Measurements from ENCODE around the gene SMIM10.
"Not testable (repeated sequence)": the region's sequence is repeated elsewhere in the genome, so short reads cannot be mapped to it uniquely, and the experiment has no call there.

The SMIM10 gene

DNA sequence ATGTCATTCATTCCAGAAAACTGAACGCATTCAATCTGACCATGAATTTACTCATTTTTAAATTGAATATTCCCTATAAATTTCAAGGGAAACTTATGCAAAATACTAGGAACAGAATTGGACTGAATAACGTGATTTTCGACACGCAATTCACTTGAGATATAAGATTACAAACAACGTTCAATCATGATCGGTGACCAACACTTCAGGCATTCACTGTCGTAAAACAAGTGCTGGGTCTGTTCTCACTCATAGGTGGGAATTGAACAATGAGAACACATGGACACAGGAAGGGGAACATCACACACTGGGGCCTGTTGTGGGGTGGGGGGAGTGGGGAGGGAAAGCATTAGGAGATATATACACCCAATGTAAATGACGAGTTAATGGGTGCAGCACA lies 29.1 kb downstream of the SMIM10 start:
- not testable (repeated sequence) for H3K27me3 ChIP-seq (ENCODE audit: control insufficient read depth, insufficient read depth, low read length); H3K9me3 ChIP-seq (ENCODE audit: control insufficient read depth, insufficient read depth, low read length); H3K4me3 ChIP-seq (ENCODE audit: low read depth, low read length); H3K36me3 ChIP-seq (ENCODE audit: control insufficient read depth, insufficient read depth, low read length); H3K4me1 ChIP-seq (ENCODE audit: control insufficient read depth, insufficient read depth, low read length); H3K9ac ChIP-seq (ENCODE audit: low read depth, low read length)

DNA sequence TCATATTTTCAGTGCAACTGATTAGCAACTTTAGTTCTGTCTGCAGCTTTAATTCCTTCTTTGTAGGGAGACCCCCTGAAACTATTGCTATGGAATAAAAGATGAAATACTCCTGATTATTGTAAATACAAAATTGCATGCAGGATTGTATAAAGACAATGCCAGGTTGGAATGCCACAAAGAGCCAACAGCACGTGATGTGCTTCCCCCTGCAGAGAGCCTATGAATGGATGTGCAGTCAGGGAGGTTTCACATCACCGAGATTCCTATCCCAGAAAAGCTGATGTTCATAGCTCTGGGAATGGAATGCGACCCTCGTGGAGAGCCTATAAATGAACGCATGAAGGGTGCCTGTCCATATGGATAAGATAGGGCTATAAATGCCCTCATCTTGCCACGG lies 33.0 kb downstream of the SMIM10 start:
- not testable (repeated sequence) for H3K27me3 ChIP-seq (ENCODE audit: control insufficient read depth, insufficient read depth, low read length); H3K9me3 ChIP-seq (ENCODE audit: control insufficient read depth, insufficient read depth, low read length); H3K4me3 ChIP-seq (ENCODE audit: low read depth, low read length); H3K4me1 ChIP-seq (ENCODE audit: control insufficient read depth, insufficient read depth, low read length); H3K36me3 ChIP-seq (ENCODE audit: control insufficient read depth, insufficient read depth, low read length); H3K9ac ChIP-seq (ENCODE audit: low read depth, low read length)

DNA sequence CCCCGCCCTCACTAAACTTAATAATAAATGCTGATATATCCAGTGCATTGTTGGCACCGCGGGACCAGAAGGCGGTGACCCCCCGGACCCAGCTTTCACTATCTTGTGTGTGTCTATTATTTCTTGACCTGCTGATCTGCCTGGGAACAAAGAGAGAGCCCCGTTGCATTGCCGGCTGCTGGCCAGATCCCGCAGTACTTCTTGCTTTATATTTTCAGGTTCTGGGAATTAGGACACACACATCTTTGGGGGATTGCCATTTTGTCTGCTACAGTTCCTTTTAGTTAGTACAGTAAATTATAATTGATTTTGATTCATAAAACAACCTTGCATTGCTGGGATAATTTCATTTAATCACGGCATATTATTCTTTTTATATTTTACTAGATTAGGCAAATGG lies 33.7 kb downstream of the SMIM10 start:
- no peak overlapping the region for H3K4me3 ChIP-seq (ENCODE audit: low read depth, low read length)
- H3K9me3 ChIP-seq (ENCODE audit: control insufficient read depth, insufficient read depth, low read length): no peaks in the 10 kb centered on the region
- no peaks in the 10 kb centered on the region for H3K36me3 ChIP-seq (ENCODE audit: control insufficient read depth, insufficient read depth, low read length)
- H3K4me1 ChIP-seq (ENCODE audit: control insufficient read depth, insufficient read depth, low read length): peaks cover 3% of the 10 kb centered on the region
- no peak overlapping the region for H3K9ac ChIP-seq (ENCODE audit: low read depth, low read length)
- H3K27me3 ChIP-seq (ENCODE audit: control insufficient read depth, insufficient read depth, low read length): peaks cover 6% of the 10 kb centered on the region

DNA sequence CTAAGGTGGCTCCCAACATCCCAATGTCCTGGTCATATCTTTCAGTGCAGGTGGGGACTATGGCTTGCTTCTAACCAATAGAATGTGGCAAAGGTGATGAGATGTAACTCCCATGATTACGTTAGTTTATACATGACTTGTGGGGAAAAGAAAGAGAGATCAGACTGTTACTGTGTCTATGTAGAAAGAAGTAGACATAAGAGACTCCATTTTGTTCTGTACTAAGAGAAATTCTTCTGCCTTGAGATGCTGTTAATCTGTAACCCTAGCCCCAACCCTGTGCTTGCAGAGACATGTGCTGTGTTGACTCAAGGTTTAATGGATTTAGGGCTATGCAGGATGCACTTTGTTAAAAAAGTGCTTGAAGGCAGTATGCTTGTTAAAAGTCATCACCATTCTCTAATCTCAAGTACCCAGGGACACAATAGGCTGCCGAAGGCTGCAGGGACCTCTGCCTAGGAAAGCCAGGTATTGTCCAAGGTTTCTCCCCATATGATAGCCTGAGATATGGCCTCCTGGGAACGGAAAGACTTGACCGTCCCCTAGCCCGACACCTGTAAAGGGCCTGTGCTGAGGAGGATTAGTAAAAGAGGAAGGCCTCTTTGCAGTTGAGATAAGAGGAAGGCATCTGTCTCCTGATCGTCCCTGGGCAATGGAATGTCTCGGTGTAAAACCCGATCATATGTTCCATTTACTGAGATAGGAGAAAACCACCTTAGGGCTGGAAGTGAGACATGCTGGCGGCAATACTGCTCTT lies 39.6 kb downstream of the SMIM10 start:
- H3K4me3 ChIP-seq (ENCODE audit: low read depth, low read length); H3K36me3 ChIP-seq (ENCODE audit: control insufficient read depth, insufficient read depth, low read length); H3K4me1 ChIP-seq (ENCODE audit: control insufficient read depth, insufficient read depth, low read length); H3K27me3 ChIP-seq (ENCODE audit: control insufficient read depth, insufficient read depth, low read length); H3K9ac ChIP-seq (ENCODE audit: low read depth, low read length); H3K9me3 ChIP-seq (ENCODE audit: control insufficient read depth, insufficient read depth, low read length): not testable (repeated sequence)

DNA sequence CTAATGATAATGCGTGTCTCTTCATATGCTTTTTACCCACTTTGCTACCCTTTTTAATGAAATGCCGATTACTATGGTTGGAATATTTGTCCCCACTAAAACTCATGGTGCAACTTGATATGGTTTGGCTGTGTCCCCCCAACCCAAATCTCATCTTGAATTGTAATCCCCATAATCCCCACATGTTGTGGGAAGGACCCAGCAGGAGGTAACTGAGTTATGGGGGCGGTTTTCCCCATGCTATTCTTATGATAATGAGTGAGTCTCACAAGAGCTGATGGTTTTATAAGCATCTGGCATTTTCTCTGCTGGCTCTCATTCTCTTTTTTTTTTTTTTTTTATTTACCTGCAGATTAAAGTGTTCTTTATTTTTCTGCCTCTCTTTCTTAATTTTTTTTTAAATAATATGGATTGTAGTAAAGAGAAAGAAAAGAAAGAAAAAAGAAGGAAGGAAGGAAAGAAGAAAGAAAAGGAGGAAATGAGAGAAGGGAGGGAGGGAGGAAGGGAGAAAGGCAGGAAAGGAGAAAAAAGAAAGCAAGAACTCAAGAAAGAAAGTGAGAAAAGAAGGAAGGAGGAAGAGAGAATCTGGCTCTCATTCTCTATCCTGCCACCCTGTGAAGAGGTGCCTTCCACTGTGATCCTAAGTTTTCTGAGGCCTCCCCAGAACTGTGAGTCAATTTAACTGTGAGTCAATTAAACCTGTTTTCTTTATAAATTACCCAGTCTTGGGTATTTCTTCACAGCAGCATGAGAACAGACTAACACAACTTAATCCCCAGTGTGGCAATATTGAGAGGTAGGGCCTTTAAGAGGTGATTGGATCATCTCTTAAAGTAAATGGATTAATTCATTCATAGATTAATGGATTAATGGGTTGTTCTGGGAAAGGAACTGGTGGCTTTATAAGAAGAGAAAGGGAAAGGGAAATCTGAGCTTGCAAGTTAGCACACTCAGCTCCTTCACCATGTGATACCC lies 50.6 kb downstream of the SMIM10 start:
- not testable (repeated sequence) for H3K4me3 ChIP-seq (ENCODE audit: low read depth, low read length); H3K9ac ChIP-seq (ENCODE audit: low read depth, low read length); H3K27me3 ChIP-seq (ENCODE audit: control insufficient read depth, insufficient read depth, low read length); H3K9me3 ChIP-seq (ENCODE audit: control insufficient read depth, insufficient read depth, low read length); H3K36me3 ChIP-seq (ENCODE audit: control insufficient read depth, insufficient read depth, low read length); H3K4me1 ChIP-seq (ENCODE audit: control insufficient read depth, insufficient read depth, low read length)

All from iPS-15b (cell line).